Activated naive CD4-positive, alpha-beta T cell (primary cell): Measurements from ENCODE around the gene NUP54.

Source experiments
- DNase-seq, 4 experiments: peaks; one replicate each; lab custom pipeline; 2025; lab: John Stamatoyannopoulos, UW

Gene NUP54

DNA sequence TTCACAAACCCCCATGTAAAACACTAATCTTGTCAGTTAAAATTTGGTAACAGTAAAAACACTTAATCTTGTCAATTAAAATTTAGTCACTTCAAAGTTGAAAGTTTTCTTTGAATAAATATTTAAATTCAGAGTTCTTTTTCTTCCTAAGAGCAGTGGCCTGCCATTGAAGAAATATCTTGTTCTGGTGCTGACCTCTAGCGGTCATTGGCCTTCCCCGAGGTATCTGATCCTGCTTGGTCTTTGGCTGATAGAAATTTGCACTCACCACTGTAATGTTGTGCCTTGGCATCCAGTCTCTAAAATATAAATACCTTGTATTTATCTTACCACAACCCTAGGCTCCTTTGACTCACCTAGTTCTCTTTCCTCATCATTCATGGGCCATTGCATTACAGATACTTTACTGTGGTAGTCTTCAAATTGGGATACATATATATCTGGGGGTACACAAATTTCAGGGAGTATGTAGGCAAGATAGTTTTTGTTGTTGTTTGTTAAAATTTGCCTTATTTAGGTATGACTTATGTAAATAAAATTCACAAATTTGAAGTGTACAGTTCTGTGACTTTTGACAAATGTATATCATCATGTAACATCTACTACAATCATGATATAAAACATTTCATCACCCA, 80.4 kb downstream of the NUP54 start:
- peak; percentile 3 to 39 (median 24) for DNase-seq

DNA sequence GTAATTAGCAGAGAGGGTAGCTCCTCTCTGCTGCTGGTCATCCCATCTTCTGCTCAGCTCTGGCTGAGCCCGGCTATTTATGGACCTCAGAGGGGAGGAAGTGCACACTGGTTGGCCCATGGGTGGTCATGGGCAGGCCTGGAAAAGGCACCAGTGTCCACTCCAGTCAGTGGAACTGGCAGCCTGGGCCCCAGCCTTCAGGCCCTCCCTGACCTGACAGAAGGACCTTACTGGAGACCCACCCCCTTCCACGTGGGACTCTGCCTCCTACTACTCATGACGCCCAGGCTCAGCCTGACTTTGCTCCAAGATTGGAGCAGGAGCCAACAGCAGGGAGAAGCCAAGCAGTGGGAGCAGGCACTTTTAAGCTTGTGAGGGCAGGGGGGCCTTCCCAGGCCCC, 81.7 kb downstream of the NUP54 start:
- DNase-seq, result no peak
